Left lung (tissue), 10 donors: ENCODE results near the gene ARL5C. TPM values are rescaled to one million over a fixed set of nuclear protein-coding genes. Genes with fewer than 3 reads are reported as not detected.

Experiments
- ATAC-seq: fragments of 200-7000 bp; cut with Tn5 transposase; one replicate; pipeline ENCODE4 v1.9.1; 2020; ENCODE audit warnings: moderate library complexity
- DNase-seq, 4 donors: peaks; one replicate each; pipeline ENCODE4 v3.0.0-alpha.2; 2013 to 2020
- H3K27ac ChIP-seq, 2 donors: fragments of 200-600 bp; sonication (generic) in 1 of 2; one replicate each; pipeline versions ENCODE4 v1.5.0 to v1.8.0; 2020 to 2021
- H3K27me3 ChIP-seq, 2 donors: fragments of 200-600 bp; sonication (generic) in 1 of 2; one replicate each; pipeline versions ENCODE4 v1.5.0 to v1.8.0; 2020 to 2021
- H3K36me3 ChIP-seq, 2 donors: fragments of 200-600 bp; sonication (generic) in 1 of 2; one replicate each; pipeline versions ENCODE4 v1.5.0 to v1.8.0; 2020 to 2021
- H3K4me1 ChIP-seq, 2 donors: fragments of 200-600 bp; one replicate each; pipeline ENCODE4 v1.8.0; 2021
- H3K4me3 ChIP-seq, 2 donors: fragments of 200-600 bp; sonication (generic) in 1 of 2; one replicate each; pipeline versions ENCODE4 v1.5.0 to v1.8.0; 2020 to 2021; ENCODE audit warnings: mild to moderate bottlenecking in 1 of 2
- H3K9me3 ChIP-seq, 2 donors: fragments of 200-600 bp; sonication (generic) in 1 of 2; one replicate each; pipeline versions ENCODE4 v1.5.0 to v1.8.0; 2020 to 2021
- intact Hi-C, 2 donors: fragments of 100-400 bp; cut with DNase I; formaldehyde crosslinking; loops; one replicate each; pipeline versions ENCODE4 v1.11.2 to v1.14.2; 2022
- polyA plus RNA-seq, 6 donors: library from polyadenylated mRNA; unstranded; fragments of 120-200 nt; gene quantifications; one replicate each; pipeline ENCODE4 v1.2.1, GENCODE V29; 2013; ENCODE audit not compliant: insufficient read length in 6 of 6
- total RNA-seq, 2 donors: library from RNA; stranded (reverse); fragmentation: NEBNext Ultra II Directional; extraction: Animal tissue kit (Norgen Biotek cat#: 25700); gene quantifications; one replicate each; pipeline ENCODE4 v1.2.1, GENCODE V29; 2021
- TF ChIP-seq, protein P1 (sequence below), 2 donors: fragments of 200-600 bp; sonication (generic) in 1 of 2; IDR thresholded peaks; one replicate each; pipeline versions ENCODE4 v1.5.0 to v1.8.0; 2021; ENCODE audit warnings: antibody characterized with exemption in 2 of 2
- donor health status: DM: no; HTN: yes; CAD: no.
- donor health status: DM: no; HTN: no; CAD: no.

Gene ARL5C
- total and polyA plus RNA-seq, 8 donors: 0.34 to 0.69 (median 0.46) TPM; not detected in 4

DNA sequence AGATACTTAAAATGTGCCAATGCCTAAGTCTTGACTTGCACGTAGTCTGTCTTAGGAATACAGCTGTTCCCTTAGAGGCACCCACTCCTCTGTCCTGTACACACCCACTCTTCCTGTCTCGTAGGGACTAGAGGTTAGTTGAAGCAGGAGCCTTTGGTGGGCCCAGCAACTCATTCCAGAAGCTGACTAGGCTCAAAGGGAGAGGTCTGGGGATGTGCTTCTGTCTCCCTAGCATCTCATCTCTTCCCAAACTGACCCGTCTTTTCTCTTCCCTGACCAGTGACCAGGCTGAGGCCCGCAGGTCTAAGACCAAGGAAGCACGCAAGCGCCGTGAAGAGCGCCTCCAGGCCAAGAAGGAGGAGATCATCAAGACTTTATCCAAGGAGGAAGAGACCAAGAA lies 38.3 kb upstream of the ARL5C start:
- Histone ChIP-seq H3K9me3 (no peaks in the 10 kb centered on the region), H3K4me1 (peaks cover 16 to 48% of the 10 kb centered on the region in 2 donors), H3K27me3 (peaks cover 0 to 6% of the 10 kb centered on the region in 2 donors), H3K4me3 (no peak overlapping the region), H3K27ac (no peak overlapping the region), H3K36me3 (peaks cover 4 to 49% of the 10 kb centered on the region in 2 donors)
- intact Hi-C loops: no loop called here
- TF ChIP-seq, protein P1, sequence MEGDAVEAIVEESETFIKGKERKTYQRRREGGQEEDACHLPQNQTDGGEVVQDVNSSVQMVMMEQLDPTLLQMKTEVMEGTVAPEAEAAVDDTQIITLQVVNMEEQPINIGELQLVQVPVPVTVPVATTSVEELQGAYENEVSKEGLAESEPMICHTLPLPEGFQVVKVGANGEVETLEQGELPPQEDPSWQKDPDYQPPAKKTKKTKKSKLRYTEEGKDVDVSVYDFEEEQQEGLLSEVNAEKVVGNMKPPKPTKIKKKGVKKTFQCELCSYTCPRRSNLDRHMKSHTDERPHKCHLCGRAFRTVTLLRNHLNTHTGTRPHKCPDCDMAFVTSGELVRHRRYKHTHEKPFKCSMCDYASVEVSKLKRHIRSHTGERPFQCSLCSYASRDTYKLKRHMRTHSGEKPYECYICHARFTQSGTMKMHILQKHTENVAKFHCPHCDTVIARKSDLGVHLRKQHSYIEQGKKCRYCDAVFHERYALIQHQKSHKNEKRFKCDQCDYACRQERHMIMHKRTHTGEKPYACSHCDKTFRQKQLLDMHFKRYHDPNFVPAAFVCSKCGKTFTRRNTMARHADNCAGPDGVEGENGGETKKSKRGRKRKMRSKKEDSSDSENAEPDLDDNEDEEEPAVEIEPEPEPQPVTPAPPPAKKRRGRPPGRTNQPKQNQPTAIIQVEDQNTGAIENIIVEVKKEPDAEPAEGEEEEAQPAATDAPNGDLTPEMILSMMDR (IDR thresholded peaks at IDR 0.05): no peak
- DNase-seq (peak in 1 of 4 donors; percentile 9), ATAC-seq (no peak)

DNA sequence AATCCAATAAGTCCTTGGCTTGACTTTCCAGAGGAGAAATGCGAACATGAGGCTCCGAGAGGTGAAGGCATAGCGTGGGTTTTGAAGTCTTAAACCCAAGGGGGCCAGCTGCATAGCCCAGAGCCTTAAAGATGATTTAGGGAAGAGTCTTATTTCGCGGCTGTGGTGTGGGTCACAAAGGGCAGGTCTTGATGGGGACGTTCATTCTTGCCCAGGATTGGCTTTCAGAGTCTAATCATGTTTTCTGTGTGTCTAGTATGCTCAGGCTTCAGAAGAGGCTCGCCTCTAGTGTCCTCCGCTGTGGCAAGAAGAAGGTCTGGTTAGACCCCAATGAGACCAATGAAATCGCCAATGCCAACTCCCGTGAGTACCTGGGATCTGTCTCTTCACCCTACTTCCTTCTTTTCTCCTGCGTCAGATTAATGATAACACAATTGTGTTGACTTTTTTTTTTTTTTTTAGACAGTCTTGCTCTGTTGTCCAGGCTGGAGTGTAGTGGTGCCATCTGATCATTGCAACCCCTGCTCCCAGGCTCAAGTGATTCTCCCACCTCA lies 35.1 kb upstream of the ARL5C start:
- no peak for ATAC-seq
- H3K27me3 ChIP-seq: peaks cover 0 to 20% of the 10 kb centered on the region in 2 donors
- no peaks in the 10 kb centered on the region for H3K9me3 ChIP-seq
- no peak for DNase-seq
- H3K36me3 ChIP-seq: peaks cover 4 to 47% of the 10 kb centered on the region in 2 donors
- intact Hi-C loops: no loop called here
- H3K27ac ChIP-seq: peak overlapping the region; percentile 95 to 97
- peak overlapping the region; percentile 93 to 98 for H3K4me3 ChIP-seq
- TF ChIP-seq, protein P1 (IDR thresholded peaks at IDR 0.05): no peak
- peaks cover 18 to 63% of the 10 kb centered on the region in 2 donors for H3K4me1 ChIP-seq

DNA sequence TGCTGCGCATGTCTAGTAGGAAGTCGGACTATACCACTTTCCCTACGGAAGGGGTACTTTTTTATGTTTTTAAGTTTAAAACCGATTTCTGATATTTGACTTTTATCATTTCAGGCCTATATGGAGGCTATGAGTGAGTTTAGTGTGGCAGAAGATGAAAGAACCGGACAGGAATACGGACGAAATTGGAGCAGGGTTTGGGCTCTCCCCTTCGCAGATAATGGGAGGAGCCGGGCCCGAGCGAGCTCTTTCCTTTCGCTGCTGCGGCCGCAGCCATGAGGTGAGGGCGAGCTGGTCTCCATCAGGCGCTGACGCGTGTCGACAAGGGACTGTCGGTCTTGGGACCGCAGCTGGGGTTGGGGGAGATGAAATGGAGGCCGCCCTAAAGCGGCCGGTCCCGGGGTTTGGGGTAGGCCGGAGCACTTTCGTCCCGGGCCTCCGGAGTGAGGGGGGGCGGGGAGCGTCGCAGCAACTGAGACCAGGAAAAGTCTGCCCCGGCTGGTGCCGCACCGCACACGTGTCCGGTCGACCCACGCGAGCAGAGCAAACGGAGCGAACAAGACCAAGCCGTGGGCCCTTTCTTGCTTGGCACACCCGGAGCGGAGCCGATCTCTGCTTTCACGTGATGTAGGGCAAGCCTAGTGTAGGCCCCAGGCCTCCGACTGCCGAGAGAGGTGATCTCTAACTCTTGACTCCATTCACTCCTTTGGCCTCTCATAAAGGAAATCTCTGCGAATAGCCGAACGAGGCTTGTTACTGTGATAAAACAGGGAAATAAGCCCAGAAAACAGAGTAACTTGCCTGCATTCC lies 34.3 kb upstream of the ARL5C start, which contains the start of gene RPL19:
Gene RPL19, plus strand, starts transcription at position 214 of the 810 bp plus-strand sequence. Its CDS starts 62 bp downstream, at position 276.
- H3K4me1 ChIP-seq: peaks cover 26 to 69% of the 10 kb centered on the region in 2 donors
- ATAC-seq (peak; percentile 55), DNase-seq (peak in 3 of 4 donors; percentile 81 to 93 (median 93))
- intact Hi-C loops: no loop called here
- TF ChIP-seq, protein P1 (IDR thresholded peaks at IDR 0.05): no peak
- H3K27ac ChIP-seq: peak within 1 kb of the TSS; percentile 95 to 97
- no peaks in the 10 kb centered on the region for H3K9me3 ChIP-seq
- peak within 1 kb of the TSS; percentile 93 to 98 for H3K4me3 ChIP-seq
- peaks cover 4 to 41% of the 10 kb centered on the region in 2 donors for H3K36me3 ChIP-seq
- peaks cover 0 to 23% of the 10 kb centered on the region in 2 donors for H3K27me3 ChIP-seq

DNA sequence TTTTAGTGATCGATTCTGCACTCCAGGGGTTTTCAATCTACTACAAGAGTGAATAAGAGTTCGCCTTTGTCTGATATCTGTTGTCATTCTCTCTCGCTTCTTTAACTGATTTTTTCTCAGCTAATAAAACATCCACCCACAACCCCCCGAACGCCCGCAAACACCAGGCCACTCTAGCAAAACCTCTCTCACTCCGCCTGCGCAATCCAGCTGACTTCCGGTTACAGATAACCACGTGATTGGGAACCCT lies 33.8 kb upstream of the ARL5C start:
- intact Hi-C loops: no loop called here
- peaks cover 28 to 73% of the 10 kb centered on the region in 2 donors for H3K4me1 ChIP-seq
- peaks cover 0 to 23% of the 10 kb centered on the region in 2 donors for H3K27me3 ChIP-seq
- H3K27ac ChIP-seq: peak overlapping the region; percentile 95 to 97
- no peaks in the 10 kb centered on the region for H3K9me3 ChIP-seq
- DNase-seq: peak in 2 of 4 donors; percentile 92 to 94
- ATAC-seq: peak; percentile 53
- TF ChIP-seq, protein P1 (IDR thresholded peaks at IDR 0.05): no peak
- peaks cover 4 to 36% of the 10 kb centered on the region in 2 donors for H3K36me3 ChIP-seq
- peak overlapping the region; percentile 18 to 98 for H3K4me3 ChIP-seq

DNA sequence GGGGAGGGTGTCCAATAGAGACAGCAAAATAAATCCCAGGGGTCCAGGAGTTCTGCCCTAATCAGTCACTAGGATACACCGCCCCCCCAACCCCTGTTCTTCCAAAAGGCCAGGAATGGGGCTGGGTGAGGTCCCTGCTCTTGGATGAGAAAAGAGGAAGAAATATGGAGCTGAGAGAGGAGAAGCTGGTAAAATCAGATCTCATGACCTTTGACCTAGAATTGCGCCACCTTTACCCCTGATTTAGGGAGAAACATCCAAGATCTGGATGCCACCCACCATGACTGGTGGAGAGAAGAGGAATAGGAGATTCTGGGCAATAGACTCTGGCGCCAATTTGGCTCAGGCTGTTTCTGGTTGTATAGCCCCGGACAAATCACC lies 32.2 kb upstream of the ARL5C start:
- ATAC-seq (no peak), DNase-seq (no peak)
- Histone ChIP-seq H3K9me3 (no peaks in the 10 kb centered on the region), H3K27ac (peak overlapping the region; percentile 66 to 77), H3K27me3 (peaks cover 0 to 23% of the 10 kb centered on the region in 2 donors), H3K36me3 (peaks cover 0 to 30% of the 10 kb centered on the region in 2 donors), H3K4me1 (peaks cover 28 to 79% of the 10 kb centered on the region in 2 donors), H3K4me3 (peak overlapping the region in 1 of 2 donors; percentile 58)
- TF ChIP-seq, protein P1 (IDR thresholded peaks at IDR 0.05): no peak
- intact Hi-C loops: no loop called here
